Stimulated activated CD8-positive, alpha-beta memory T cell treated with anti-CD3 and anti-CD28 coated beads, Interleukin-15, amount 100 ng/mL, for 1 hour (primary cell): ENCODE data around the gene GABPB1.

Experiments
- DNase-seq: peaks from one replicate; pipeline ENCODE4 v3.0.0-alpha.2; 2020; ENCODE audit warnings: low read depth

GABPB1 gene

DNA sequence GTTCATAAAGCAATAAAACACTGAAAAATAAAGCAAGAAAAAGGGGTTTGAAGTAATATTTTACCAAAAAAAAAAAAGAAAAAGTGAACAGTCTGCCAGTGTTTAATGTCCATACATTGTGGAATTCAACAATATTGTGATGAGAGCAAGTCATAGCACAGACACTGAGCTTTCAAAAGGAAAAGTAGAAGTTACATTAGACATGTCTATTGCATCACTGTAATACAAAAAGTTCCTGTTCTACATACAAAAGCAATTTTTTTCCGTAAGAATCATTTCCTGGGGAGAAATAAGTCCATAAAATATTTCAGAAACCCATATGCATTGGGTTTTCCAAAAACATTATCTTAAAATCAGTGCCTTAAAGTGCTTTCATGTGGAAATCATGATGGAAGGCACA is 77.6 kb downstream of the GABPB1 start:
- DNase-seq, result no peak

DNA sequence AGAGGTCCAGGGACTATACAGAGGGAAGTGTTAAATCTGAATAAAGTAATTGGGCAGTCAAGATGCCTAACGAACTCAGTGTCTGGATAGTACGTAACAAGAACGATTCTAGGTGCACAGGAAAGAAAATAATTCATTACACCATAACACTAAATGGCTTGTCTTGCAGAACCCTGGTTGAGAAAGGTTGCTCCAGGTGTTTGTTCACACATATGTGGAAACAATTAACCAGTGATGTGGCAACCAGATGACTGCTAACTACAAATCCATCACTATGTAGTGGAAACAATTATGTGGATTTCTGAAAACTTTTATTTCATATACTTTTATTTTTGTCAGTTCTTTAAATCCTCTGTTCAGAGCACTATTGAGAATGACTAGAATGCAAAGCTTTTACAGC is 79.1 kb downstream of the GABPB1 start:
- no peak for DNase-seq

DNA sequence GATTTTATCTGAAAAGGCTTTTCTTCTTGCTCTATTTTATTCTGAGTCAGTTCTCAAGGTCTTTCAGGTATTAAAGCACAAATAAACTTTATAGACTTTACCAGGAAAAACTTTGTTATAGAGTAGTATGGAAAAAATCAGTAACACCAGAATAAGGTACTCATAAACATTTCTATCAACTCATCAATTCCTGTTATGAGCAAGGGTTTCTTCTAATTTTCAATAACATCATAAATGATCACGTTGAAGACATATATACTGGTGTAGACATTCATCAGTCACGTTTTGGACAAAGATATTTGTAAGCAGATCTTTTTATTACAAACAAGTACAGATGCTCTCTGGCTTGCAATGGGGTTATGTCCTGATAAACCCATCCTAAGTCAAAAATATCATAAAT is 79.9 kb downstream of the GABPB1 start:
- DNase-seq, result no peak

DNA sequence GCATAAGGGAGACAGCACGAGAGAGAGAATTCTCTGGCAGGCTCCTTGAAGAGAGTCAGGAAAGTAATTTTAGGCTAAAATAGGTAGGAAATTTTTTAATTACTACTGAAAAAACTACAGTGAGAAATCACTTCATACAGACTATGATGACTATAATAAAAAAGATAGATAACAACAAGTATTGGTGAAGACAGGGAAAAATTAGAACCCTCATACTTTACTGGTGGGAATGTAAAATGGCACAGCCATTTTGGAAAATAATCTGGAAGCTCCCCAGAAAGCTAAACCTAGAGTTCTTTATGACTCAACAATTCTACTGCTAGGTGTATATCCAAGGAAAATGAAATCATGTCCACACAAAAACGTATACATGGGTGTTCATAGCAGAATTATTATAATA is 87.4 kb downstream of the GABPB1 start:
- no peak for DNase-seq

GRCh38 chr15:50265620-50266019 is 89.4 kb downstream of the GABPB1 start, which contains the start of gene HDC:
HDC (minus strand) TSS chr15:50265726; CDS start chr15:50265623, 103 bp downstream.
- DNase-seq, result no peak

DNA sequence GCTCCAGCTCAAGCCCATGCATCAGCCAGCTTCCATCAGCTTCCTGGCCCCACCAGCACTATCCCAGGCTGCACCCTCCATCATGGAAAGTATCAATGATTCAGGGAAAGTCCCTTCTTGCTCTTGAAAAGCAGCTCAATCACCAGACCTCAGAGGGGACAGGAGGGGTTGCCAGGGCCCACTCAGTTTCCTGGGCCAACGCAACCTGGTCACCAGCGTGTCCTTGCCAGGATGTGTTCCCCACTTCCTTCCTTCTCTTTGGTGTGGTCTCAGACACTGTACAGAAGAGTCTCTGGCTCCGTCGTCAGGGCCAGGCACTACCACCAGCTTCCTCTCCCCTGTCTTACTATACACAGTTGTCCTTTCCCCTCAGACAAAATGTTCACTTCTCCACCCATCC is 92.5 kb downstream of the GABPB1 start:
- DNase-seq, result no peak

- DNase-seq, result no peak
These were observed 93.0 kb downstream of the GABPB1 start for GRCh38 chr15:50261981-50262380.

- no peak for DNase-seq
These were observed 94.0 kb downstream of the GABPB1 start for GRCh38 chr15:50260969-50261496.

DNA sequence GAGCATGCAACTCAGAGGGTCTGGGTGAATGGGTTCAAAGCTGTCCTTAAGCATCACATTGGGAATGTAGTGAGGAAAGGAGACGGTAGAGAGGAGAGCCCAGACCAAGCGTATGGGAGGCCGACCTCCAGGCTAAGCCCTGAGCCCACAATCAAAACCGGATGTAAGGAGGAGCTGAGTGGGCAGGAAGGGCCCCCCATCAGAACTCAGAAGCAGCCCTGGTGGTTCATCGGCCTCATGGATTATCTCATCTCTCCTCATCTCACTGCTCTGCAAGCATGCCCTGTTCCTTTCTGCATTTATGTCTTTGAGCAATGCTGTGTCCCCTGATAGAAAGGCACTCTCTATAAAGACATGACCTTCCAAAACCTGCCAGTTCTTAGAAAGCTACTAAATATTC is 95.7 kb downstream of the GABPB1 start:
- no peak for DNase-seq

- no peak for DNase-seq
These were observed 97.1 kb downstream of the GABPB1 start for GRCh38 chr15:50257924-50258323.

GRCh38 chr15:50257332-50257731 is 97.7 kb downstream of the GABPB1 start:
- DNase-seq, result no peak

DNA sequence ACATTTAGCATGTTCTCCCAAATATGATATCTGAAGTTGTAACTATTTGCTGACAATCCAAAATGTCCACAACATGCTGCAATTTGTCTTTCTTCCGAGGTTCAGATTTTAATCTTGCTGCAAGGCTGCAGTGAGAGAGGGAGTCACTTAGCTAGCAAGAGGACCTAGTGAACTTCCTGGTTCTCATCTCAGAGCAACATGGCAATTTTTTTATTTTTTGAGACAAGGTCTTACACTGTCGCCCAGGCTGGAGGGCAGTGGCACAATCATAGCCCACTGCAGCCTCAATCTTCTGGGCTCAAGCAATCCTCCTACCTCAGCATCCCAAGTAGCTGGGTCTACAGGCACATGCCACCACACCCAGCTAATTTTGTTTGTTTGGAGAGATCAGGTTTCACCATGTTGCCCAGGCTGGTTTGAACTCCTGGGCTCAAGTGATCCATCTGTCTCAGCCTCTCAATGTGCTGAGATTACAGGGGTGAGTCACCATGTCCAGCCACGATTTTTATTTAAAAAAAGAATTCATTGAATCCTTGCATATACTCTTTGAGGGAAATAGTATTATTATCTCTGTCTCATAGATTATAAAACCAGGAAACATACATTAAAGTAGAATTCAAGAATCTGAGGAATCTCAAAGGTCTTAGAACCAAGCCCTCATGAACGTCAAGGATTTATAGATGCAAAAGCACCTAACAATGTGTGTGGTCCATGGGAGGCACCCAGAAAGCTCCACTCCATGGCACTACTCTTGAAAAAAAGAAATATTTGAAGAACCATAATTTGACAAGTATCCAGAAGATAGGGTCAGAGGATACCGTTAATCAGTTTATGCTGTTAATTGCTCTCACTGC is 98.6 kb downstream of the GABPB1 start:
- no peak for DNase-seq

DNA sequence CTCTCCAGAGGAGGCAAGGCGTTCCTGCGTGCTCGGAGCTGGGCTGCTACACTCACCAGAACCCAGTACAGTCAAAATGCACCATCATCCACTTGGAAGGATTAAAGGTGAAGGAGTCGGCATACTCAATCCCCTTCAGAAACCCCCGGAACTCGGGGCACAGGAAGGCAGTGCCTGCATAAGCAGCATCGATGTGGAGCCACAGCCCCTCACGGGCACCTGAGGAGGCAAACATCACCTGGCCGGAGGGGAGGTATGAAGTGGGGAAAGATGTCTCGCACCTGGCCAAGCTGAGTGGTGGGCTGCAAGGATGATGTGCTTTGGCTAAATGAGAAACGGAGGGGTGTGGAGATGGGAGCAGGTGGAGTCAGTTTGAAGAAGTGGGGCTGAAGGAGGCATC is 102.4 kb downstream of the GABPB1 start:
- DNase-seq, result no peak

DNA sequence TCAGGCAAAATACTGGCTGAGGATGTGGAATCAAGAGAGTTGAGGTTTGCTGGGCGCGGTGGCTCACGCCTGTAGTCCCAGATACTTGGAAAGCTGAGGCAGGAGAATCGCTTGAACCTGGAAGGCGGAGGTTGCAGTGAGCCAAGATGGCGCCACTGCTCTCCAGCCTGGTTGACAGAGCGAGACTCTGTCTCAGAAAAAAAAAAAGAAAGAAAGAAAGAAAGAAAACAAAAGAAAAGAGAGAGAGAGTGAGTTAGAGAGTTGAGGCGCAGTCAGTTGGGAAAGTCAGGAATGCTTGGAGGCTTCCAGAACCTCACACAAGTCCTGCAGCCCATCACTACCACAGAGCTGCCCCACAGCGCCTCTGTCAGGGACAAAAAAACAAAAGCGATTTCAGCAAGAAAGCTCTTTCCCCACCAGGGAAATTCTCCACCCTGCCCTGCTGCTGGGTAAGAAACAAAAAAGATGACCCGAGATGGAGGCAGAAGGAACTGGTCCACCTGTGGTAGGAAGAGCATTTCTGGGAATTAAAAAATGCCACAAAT is 103.3 kb downstream of the GABPB1 start:
- DNase-seq, result no peak

GRCh38 chr15:50250760-50251394 is 104.1 kb downstream of the GABPB1 start:
- no peak for DNase-seq

- no peak for DNase-seq
These were observed 105.3 kb downstream of the GABPB1 start for GRCh38 chr15:50249704-50250103.

DNA sequence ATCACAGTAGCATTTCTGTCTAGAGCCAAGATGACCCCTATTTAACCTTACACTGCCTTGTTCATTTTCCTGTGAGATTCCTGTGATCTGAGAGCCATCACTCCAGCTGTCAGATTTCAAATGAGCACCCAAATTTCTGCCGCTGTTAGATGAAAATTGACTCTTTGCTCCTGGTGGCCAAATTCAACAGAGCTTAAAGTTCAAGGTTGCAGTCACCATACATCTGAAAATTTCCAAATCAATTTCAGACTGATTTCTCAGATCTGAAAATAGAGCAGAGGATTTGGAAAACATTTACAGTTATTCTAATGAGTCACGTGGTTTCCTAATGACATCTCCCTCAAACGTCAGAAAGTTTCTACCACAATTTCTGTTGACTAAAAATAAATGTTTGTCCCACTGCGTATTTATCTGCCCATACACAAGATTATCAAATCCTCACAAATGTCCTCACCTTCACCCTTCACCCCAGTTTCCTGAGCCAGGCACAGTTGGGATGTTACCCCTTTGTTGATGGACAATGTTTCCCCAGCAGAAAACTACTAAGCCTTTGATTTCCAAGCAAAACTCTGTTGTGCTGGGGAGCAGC is 105.9 kb downstream of the GABPB1 start:
- no peak for DNase-seq

GRCh38 chr15:50247819-50248655 is 107.0 kb downstream of the GABPB1 start:
- DNase-seq, result no peak

DNA sequence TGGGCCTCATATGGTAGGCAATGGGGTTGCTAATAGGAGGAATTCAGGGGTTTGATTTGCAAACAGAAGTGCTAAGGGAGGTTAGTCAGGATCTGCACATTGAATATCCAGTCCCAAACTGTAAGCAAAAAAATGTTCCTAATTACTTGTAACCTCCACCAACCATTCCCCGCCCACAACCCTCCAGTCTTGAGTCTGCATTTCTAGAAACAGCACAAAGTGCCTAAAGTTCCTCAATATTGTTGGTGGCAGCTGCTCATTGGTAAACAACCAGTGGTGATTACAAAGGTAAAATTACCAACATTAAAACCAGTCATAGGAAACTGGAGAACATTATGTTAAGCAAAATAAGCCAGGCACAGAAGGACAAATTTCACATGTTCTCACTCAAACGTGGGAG is 108.4 kb downstream of the GABPB1 start:
- no peak for DNase-seq

- DNase-seq, result no peak
These were observed 109.9 kb downstream of the GABPB1 start for GRCh38 chr15:50244959-50245624.

DNA sequence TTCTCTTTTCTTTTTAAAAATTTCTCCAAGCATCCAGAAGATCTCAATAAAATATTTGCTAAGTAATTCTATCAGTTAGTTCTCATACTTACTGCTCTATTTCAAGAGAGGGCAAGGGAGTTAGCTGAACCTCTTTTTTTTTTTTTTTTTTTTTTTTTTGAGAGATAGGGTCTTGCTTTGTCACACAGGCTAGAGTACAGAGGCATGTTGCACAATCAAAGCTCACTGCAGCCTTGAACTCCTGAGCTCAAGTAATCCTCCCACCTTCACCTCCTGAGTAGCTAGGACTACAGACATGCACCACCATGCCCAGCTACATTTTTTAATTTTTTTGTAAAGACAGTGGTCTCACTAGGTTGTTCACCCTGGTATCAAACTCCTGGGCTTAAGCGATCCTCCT is 110.8 kb downstream of the GABPB1 start:
- no peak for DNase-seq
